Posterior cingulate gyrus (tissue), 11 donors: ENCODE data around the gene PRKCE.

Experiments
- DNase-seq, 10 donors: peaks; one replicate each; pipeline versions ENCODE4 v3.0.0 to v3.0.0-alpha.2; 2020 to 2021; ENCODE audit warnings: mixed read lengths in 3 of 10
- intact Hi-C: fragments of 100-400 bp; cut with DNase I; formaldehyde crosslinking; loops from one replicate; pipeline ENCODE4 v1.15.1; 2023

The PRKCE gene

GRCh38 chr2:45820048-45820447 lies 168.6 kb downstream of the PRKCE start:
- no peak for DNase-seq
- intact Hi-C loops, result no loop called here

- intact Hi-C loops, result no loop called here
Observed at GRCh38 chr2:45821558-45822271, 170.2 kb downstream of the PRKCE start.

GRCh38 chr2:45822272-45822630 lies 170.8 kb downstream of the PRKCE start:
- no peak for DNase-seq
- intact Hi-C loops, result no loop called here

More at GRCh38 chr2:45821558-45822271, 170.2 kb downstream of the PRKCE start:
- DNase-seq, result peak in 1 of 10 donors; percentile 81

- DNase-seq, result peak; percentile 45 to 94 (median 70)
- intact Hi-C loops, result no loop called here
Observed at GRCh38 chr2:45823723-45824206, 172.3 kb downstream of the PRKCE start.

- intact Hi-C loops, result no loop called here
Observed at GRCh38 chr2:45825001-45825651, 173.7 kb downstream of the PRKCE start.

GRCh38 chr2:45826460-45826859 lies 175.0 kb downstream of the PRKCE start:
- DNase-seq, result no peak
- intact Hi-C loops, result no loop called here

More at GRCh38 chr2:45825001-45825651, 173.7 kb downstream of the PRKCE start:
- no peak for DNase-seq

- intact Hi-C loops, result no loop called here
- DNase-seq, result peak in 1 of 10 donors; percentile 79
Observed at GRCh38 chr2:45826884-45827635, 175.6 kb downstream of the PRKCE start.

- no peak for DNase-seq
- intact Hi-C loops, result loop anchor here (10.0 kb wide), 1 partner anchor 186 kb away; no protein-coding TSS in a partner anchor
Observed at GRCh38 chr2:45830322-45830721, 178.8 kb downstream of the PRKCE start.

- DNase-seq, result no peak
- intact Hi-C loops, result loop anchor here (10.0 kb wide), 1 partner anchor 189 kb away; no protein-coding TSS in a partner anchor
Observed at GRCh38 chr2:45833301-45833967, 182.0 kb downstream of the PRKCE start.

GRCh38 chr2:45833968-45834344 lies 182.5 kb downstream of the PRKCE start:
- intact Hi-C loops, result loop anchor here (10.0 kb wide), 1 partner anchor 189 kb away; no protein-coding TSS in a partner anchor

GRCh38 chr2:45834372-45834771 lies 182.9 kb downstream of the PRKCE start:
- intact Hi-C loops, result loop anchor here (10.0 kb wide), 1 partner anchor 190 kb away; no protein-coding TSS in a partner anchor
- DNase-seq, result no peak

More at GRCh38 chr2:45833968-45834344, 182.5 kb downstream of the PRKCE start:
- DNase-seq, result no peak

GRCh38 chr2:45834858-45835257 lies 183.4 kb downstream of the PRKCE start:
- intact Hi-C loops, result loop anchor here (10.0 kb wide), 1 partner anchor 190 kb away; no protein-coding TSS in a partner anchor

GRCh38 chr2:45836316-45836715 lies 184.8 kb downstream of the PRKCE start:
- no peak for DNase-seq
- intact Hi-C loops, result loop anchor here (10.0 kb wide), 1 partner anchor 192 kb away; no protein-coding TSS in a partner anchor

More at GRCh38 chr2:45834858-45835257, 183.4 kb downstream of the PRKCE start:
- DNase-seq, result peak in 1 of 10 donors; percentile 77

GRCh38 chr2:45836740-45837139 lies 185.3 kb downstream of the PRKCE start:
- intact Hi-C loops, result loop anchor here (10.0 kb wide), 1 partner anchor 192 kb away; no protein-coding TSS in a partner anchor
- no peak for DNase-seq

- intact Hi-C loops, result loop anchor here (10.0 kb wide), 1 partner anchor 193 kb away; no protein-coding TSS in a partner anchor
- DNase-seq, result no peak
Observed at GRCh38 chr2:45837812-45838341, 186.4 kb downstream of the PRKCE start.

- intact Hi-C loops, result loop anchor here (10.0 kb wide), 1 partner anchor 195 kb away; no protein-coding TSS in a partner anchor
- peak in 9 of 10 donors; percentile 36 to 94 (median 56) for DNase-seq
Observed at GRCh38 chr2:45839508-45840251, 188.2 kb downstream of the PRKCE start.

- intact Hi-C loops, result no loop called here
- DNase-seq, result no peak
Observed at GRCh38 chr2:45840481-45840880, 189.0 kb downstream of the PRKCE start.

GRCh38 chr2:45841752-45842407 lies 190.4 kb downstream of the PRKCE start:
- intact Hi-C loops, result no loop called here
- no peak for DNase-seq
